GM23248 (cell line): Measurements from ENCODE around the gene TMEM150B. TPM values are rescaled to one million over a fixed set of nuclear protein-coding genes. Genes with fewer than 3 reads are reported as not detected.
A peak's percentile ranks its signal among the peaks of the same experiment; 100 is the strongest.

Experiments
- DNase-seq: peaks from one replicate; pipeline ENCODE4 v3.0.0-alpha.2; 2015
- H2AFZ ChIP-seq: fragments of 200-600 bp; sonication (generic); 2 replicates; pipeline ENCODE4 v1.6.1; 2016; ENCODE audit warnings: antibody characterized with exemption
- H3F3A ChIP-seq: fragments of 200-600 bp; sonication (generic); 2 replicates; pipeline ENCODE4 v1.6.1; 2016; ENCODE audit warnings: mild to moderate bottlenecking, antibody characterized with exemption, mixed run types; ENCODE audit not compliant: insufficient read depth
- H3K27ac ChIP-seq: fragments of 200-600 bp; sonication (generic); 2 replicates; pipeline ENCODE4 v1.5.1; 2016; ENCODE audit warnings: mild to moderate bottlenecking
- H3K27me3 ChIP-seq: fragments of 200-600 bp; sonication (generic); replicated peaks from 2 replicates; pipeline ENCODE4 v1.6.1; 2016; ENCODE audit warnings: mild to moderate bottlenecking; ENCODE audit not compliant: insufficient read depth
- H3K36me3 ChIP-seq: fragments of 200-600 bp; sonication (generic); 2 replicates; pipeline ENCODE4 v1.6.1; 2016; ENCODE audit warnings: low read depth, mild to moderate bottlenecking
- H3K4me1 ChIP-seq: fragments of 200-600 bp; sonication (generic); 2 replicates; pipeline ENCODE4 v1.6.1; 2016; ENCODE audit warnings: mild to moderate bottlenecking; ENCODE audit not compliant: insufficient read depth
- H3K4me2 ChIP-seq: fragments of 200-600 bp; sonication (generic); one replicate; pipeline ENCODE4 v1.6.1; 2016; ENCODE audit warnings: mild to moderate bottlenecking; ENCODE audit not compliant: unreplicated experiment
- H3K4me3 ChIP-seq: fragments of 200-600 bp; sonication (generic); 2 replicates; pipeline ENCODE4 v1.5.1; 2016; ENCODE audit warnings: mild to moderate bottlenecking
- H3K79me2 ChIP-seq: fragments of 200-600 bp; sonication (generic); 2 replicates; pipeline ENCODE4 v1.6.1; 2016; ENCODE audit warnings: mild to moderate bottlenecking; ENCODE audit not compliant: insufficient read depth
- H3K9ac ChIP-seq: fragments of 200-600 bp; sonication (generic); 2 replicates; pipeline ENCODE4 v1.6.1; 2016; ENCODE audit warnings: mild to moderate bottlenecking
- H3K9me2 ChIP-seq: fragments of 200-600 bp; sonication (generic); 2 replicates; pipeline ENCODE4 v1.6.1; 2016; ENCODE audit warnings: mixed run types, mild to moderate bottlenecking, moderate library complexity; ENCODE audit not compliant: insufficient read depth
- H3K9me3 ChIP-seq: fragments of 200-600 bp; sonication (generic); one replicate; pipeline ENCODE4 v1.6.1; 2017; ENCODE audit warnings: low read depth
- H4K20me1 ChIP-seq: fragments of 200-600 bp; sonication (generic); 2 replicates; pipeline ENCODE4 v1.6.0; 2016; ENCODE audit not compliant: insufficient read depth
- EZH2 ChIP-seq: fragments of 200-600 bp; sonication (generic); IDR thresholded peaks from 2 replicates; pipeline ENCODE4 v1.6.1; 2018; ENCODE audit warnings: antibody characterized with exemption, mild to moderate bottlenecking; ENCODE audit not compliant: insufficient read depth, poor library complexity, severe bottlenecking
- EZH2phosphoT487 ChIP-seq: fragments of 200-600 bp; sonication (generic); IDR thresholded peaks from 2 replicates; pipeline ENCODE4 v1.6.1; 2018; ENCODE audit warnings: antibody characterized with exemption, moderate library complexity, mild to moderate bottlenecking, low read depth; ENCODE audit not compliant: insufficient read depth
- WGBS, 2 experiments: methylation state at CpG; one replicate each; pipeline ENCODE4 v1.1.6; 2015 to 2017; ENCODE audit warnings: low lambda C conversion rate in 2 of 2, low coverage in 1 of 2; ENCODE audit errors: missing lambda C conversion rate in 2 of 2; 5-methylcytosine and 5-hydroxymethylcytosine counted together
- in situ Hi-C: fragments of 300-500 bp; cut with MboI; formaldehyde crosslinking; loops from 2 replicates; pipeline ENCODE4 v1.15.0; 2020
- polyA plus RNA-seq: library from polyadenylated mRNA; unstranded; fragments of >200 nt; fragmentation: Nextera tagmentation; extraction: Ambion mirVana; gene quantifications from 2 replicates; pipeline ENCODE4 v1.2.1, GENCODE V29; 2016
- total RNA-seq: library from RNA; depleted of rRNA; stranded (reverse); fragments of >200 nt; shearing (Covaris generic); gene quantifications from 2 replicates; pipeline ENCODE4 v1.2.3, GENCODE V29; 2014

The TMEM150B gene
- total and polyA plus RNA-seq, 2 experiments from 2014 or later, result not detected

- TF ChIP-seq EZH2phosphoT487 (no peak), EZH2 (no peak)
- WGBS, 2 experiments, result 91% methylated on average over 13 of the region's 13 CpGs
- Histone ChIP-seq H3K27me3 (no peaks in the 10 kb centered on the region), H2AFZ (no peak overlapping the region), H3K4me3 (peak overlapping the region; percentile 98), H3K4me2 (peak overlapping the region; percentile 73), H3K9me2 (no peaks in the 10 kb centered on the region), H3K79me2 (peaks cover 13% of the 10 kb centered on the region; the same call in 1 of the 2 replicates), H4K20me1 (no peaks in the 10 kb centered on the region), H3K9me3 (no peaks in the 10 kb centered on the region), H3K9ac (peak overlapping the region; percentile 85; the same call in 1 of the 2 replicates), H3K27ac (no peak overlapping the region), H3F3A (peaks cover 6% of the 10 kb centered on the region; the same call in 1 of the 2 replicates), H3K36me3 (no peaks in the 10 kb centered on the region), H3K4me1 (peaks cover 7% of the 10 kb centered on the region; the same call in 1 of the 2 replicates)
- no peak for DNase-seq
- in situ Hi-C loops, result no loop called here
Observed at GRCh38 chr19:55278391-55279135, 46.6 kb downstream of the TMEM150B start.

GRCh38 chr19:55277494-55277893 is 47.6 kb downstream of the TMEM150B start:
- Histone ChIP-seq H3K9me3 (no peaks in the 10 kb centered on the region), H3K9me2 (no peaks in the 10 kb centered on the region), H2AFZ (no peak overlapping the region), H4K20me1 (no peaks in the 10 kb centered on the region), H3K27me3 (no peaks in the 10 kb centered on the region), H3K79me2 (peaks cover 13% of the 10 kb centered on the region; the same call in 1 of the 2 replicates), H3K4me1 (peaks cover 7% of the 10 kb centered on the region; the same call in 1 of the 2 replicates), H3K9ac (no peak overlapping the region), H3K27ac (no peak overlapping the region), H3F3A (peaks cover 6% of the 10 kb centered on the region; the same call in 1 of the 2 replicates), H3K4me3 (no peak overlapping the region), H3K36me3 (no peaks in the 10 kb centered on the region), H3K4me2 (no peak overlapping the region)
- no peak for DNase-seq
- 88 to 91% methylated on average over 15 to 17 of the region's 17 CpGs for WGBS, 2 experiments
- TF ChIP-seq EZH2, result no peak
- no peak for TF ChIP-seq EZH2phosphoT487
- in situ Hi-C loops, result no loop called here

GRCh38 chr19:55276720-55277430 is 48.3 kb downstream of the TMEM150B start:
- Histone ChIP-seq H3K27me3 (no peaks in the 10 kb centered on the region), H2AFZ (no peak overlapping the region), H3K4me1 (peaks cover 7% of the 10 kb centered on the region; the same call in 1 of the 2 replicates), H3K27ac (no peak overlapping the region), H3K9me3 (no peaks in the 10 kb centered on the region), H3K36me3 (no peaks in the 10 kb centered on the region), H3K4me3 (no peak overlapping the region), H3K9me2 (no peaks in the 10 kb centered on the region), H3F3A (peaks cover 6% of the 10 kb centered on the region; the same call in 1 of the 2 replicates), H3K4me2 (no peak overlapping the region), H3K79me2 (peaks cover 13% of the 10 kb centered on the region; the same call in 1 of the 2 replicates), H4K20me1 (no peaks in the 10 kb centered on the region), H3K9ac (no peak overlapping the region)
- in situ Hi-C loops, result no loop called here
- DNase-seq, result no peak
- TF ChIP-seq EZH2phosphoT487 (no peak), EZH2 (no peak)
- WGBS, 2 experiments, result 80 to 84% methylated on average over 15 of the region's 15 CpGs

- Histone ChIP-seq H3K4me1 (peaks cover 7% of the 10 kb centered on the region; the same call in 1 of the 2 replicates), H3K27ac (no peak overlapping the region), H3F3A (peaks cover 6% of the 10 kb centered on the region; the same call in 1 of the 2 replicates), H3K79me2 (peaks cover 13% of the 10 kb centered on the region; the same call in 1 of the 2 replicates), H3K4me2 (no peak overlapping the region), H4K20me1 (no peaks in the 10 kb centered on the region), H3K27me3 (no peaks in the 10 kb centered on the region), H3K4me3 (no peak overlapping the region), H3K36me3 (no peaks in the 10 kb centered on the region), H2AFZ (no peak overlapping the region), H3K9me3 (no peaks in the 10 kb centered on the region), H3K9ac (no peak overlapping the region), H3K9me2 (no peaks in the 10 kb centered on the region)
- in situ Hi-C loops, result no loop called here
- WGBS, 2 experiments, result 73 to 74% methylated on average over 17 of the region's 17 CpGs
- no peak for DNase-seq
- no peak for TF ChIP-seq EZH2phosphoT487
- TF ChIP-seq EZH2, result no peak
Observed at GRCh38 chr19:55275851-55276719, 49.1 kb downstream of the TMEM150B start.
